ENCODE results near the gene SLC10A1.

GRCh38 chr14:69753860-69754259, 43.2 kb downstream of the SLC10A1 start:
- TF ChIP-seq POLR2A (IDR thresholded peaks at IDR 0.05; ENCODE audit: low read length) (no peak), GATA1 (IDR thresholded peaks at IDR 0.05; ENCODE audit: low read depth, low read length) (no peak)

All from erythroblast (primary cell).